EH (cell line): ENCODE measurements around the gene DCAF4.

ENCODE experiments used
- DNase-seq: peaks from one replicate; pipeline ENCODE4 v3.0.0-alpha.2; 2015; ENCODE audit warnings: low read depth

Gene DCAF4, protein sequence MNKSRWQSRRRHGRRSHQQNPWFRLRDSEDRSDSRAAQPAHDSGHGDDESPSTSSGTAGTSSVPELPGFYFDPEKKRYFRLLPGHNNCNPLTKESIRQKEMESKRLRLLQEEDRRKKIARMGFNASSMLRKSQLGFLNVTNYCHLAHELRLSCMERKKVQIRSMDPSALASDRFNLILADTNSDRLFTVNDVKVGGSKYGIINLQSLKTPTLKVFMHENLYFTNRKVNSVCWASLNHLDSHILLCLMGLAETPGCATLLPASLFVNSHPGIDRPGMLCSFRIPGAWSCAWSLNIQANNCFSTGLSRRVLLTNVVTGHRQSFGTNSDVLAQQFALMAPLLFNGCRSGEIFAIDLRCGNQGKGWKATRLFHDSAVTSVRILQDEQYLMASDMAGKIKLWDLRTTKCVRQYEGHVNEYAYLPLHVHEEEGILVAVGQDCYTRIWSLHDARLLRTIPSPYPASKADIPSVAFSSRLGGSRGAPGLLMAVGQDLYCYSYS

DNA sequence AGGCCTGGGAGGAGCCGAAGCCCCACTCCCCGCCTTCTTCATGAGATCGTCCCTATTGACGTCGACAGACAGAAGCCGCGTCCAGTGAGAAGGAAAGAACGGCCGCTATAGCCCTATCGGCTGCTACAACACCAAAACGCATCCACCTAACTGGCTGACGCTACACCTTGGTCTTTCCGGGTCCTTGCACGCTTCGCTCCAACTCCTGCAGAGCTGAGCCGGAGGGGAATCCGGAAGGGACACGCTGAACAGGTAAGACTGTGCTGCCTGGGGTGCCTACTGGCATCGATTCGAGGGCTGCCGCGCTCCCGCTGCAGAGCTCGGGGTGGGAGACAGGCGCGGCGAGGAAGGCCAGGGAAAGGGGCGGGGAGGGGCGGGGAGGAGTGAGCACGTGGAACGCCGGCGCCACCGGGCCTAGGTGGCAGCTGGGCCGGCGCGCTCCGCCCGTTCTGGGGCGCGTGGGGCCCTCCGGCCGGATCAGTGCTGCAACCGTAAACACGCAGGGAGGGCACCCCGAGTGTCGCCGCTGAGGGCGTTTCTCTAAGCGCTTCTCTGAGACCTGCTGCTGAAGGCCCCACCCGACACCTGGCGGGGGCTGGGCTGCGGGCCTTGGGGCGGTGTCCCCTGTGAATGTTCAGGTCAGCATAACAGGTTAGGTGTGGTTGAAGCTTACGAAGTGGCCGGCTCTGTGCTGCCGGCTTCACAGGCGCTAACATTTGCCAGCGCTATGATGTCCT is at the start of gene DCAF4:
Gene DCAF4 (plus strand): TSS at position 173 of the 737 bp plus-strand sequence. CDS start 11,515 bp downstream, outside the sequence.
- peak; percentile 99 for DNase-seq

DNA sequence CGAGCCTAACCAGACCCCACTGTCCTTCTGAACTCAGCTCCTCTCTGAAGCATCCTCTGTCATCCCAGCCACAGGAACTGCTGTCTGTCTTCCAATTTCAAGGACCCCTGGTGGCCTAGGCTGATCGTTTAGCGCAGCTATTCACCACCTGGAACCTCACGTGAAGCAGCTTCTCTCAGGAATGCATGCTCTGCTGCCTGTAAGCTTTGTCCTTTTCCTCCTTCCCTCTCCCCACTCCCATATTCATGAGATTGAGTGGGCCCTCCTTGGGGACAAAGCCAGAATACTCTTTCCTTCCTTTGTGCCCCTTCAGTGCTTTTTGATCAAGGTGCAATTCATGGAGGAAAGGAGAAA is 49.6 kb upstream of the DCAF4 start:
- no peak for DNase-seq

DNA sequence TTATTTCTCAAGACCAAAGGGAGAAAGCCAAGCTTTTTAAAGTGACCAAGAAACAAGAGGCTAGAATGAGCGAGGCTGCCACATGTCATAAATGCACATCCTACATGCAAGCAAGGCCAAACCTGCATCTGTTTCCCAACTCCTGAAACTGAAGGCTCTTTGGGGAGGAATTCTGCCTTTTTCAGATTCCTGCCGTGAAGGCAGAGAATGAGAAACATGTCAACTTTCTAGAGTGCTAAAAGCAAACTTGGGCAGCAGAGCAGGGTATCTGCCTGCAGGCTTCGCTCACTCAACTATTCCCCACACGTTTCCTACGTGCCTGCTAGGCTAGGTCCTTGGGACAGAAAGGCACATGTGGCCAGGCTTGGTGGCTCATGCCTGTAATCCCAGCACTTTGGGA is 47.5 kb upstream of the DCAF4 start:
- DNase-seq, result no peak

DNA sequence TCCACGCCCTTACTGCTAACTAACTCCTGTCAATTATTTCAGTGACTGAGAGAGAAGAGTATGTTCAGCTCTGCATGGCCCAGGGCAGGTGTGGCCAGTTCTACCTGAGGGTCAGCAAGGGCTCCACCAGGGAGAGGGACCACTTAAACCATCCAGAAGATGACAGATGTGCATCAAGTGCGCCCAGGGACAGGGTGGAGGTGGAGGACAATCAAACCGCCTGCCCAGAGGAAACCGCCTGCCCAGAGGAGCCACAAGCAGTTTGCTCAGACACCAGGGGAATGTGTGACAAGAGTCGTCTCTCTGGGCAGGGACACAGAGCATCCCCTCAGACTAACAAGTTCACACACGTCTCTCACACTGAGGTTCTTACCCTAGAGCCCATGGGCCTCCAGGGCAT is 46.8 kb upstream of the DCAF4 start:
- DNase-seq, result no peak

DNA sequence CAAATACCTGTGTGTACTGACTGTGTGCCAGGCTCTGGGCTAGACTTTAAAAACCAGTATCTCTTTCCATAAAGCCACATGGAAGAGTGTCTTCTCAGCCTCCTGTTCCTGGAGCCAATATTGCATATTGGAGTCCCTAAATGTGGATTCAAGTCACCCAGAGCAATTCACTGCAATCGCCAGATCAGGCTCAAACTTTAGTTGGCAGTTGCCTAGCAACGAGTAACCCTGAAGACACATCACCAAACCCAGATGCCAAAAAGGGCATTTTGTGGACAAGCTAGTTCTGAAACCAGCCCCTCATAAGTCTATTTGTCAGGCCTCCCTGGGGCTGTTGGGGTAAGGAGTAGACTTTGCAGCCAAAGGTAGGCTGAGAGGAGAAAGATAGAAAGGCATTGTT is 46.1 kb upstream of the DCAF4 start:
- peak; percentile 13 for DNase-seq

DNA sequence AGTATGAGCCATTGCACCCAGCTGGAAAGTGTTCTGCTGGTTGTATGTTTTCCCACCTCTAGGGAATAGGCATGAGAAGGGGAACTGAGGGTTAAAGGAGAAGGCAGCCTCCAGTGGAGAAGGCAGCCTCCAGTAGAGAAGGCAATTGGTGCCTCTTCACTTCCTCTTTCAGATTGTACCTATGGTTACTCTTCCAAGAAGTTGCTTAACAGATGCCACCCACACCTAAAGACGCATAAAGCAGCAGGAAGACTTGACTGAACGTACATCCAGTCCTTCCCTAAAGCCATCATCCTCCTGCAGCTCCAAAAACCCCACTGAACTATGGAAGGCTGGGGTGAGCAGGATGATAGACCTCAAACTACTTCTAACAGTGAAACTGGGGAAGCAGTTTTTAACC is 45.4 kb upstream of the DCAF4 start:
- DNase-seq, result no peak

DNA sequence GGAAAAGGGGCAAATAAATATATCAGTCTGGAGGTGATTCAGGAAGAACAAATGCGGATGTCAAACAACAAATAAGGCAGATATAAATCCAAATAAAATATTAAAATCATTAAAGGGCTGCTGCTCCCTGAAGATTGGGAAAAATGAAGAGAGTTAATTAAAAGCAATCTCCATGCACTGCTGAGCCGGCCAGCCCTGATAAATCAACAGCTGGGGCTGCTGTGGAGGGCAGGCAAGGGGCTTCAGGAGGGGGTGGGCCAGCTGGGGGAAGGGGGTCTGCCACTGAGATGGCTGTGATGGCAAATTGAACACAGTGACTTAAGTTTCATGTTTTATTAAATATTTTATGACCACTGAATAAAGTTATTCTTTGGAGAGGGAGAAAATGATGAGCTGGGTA is 44.7 kb upstream of the DCAF4 start:
- DNase-seq, result no peak

DNA sequence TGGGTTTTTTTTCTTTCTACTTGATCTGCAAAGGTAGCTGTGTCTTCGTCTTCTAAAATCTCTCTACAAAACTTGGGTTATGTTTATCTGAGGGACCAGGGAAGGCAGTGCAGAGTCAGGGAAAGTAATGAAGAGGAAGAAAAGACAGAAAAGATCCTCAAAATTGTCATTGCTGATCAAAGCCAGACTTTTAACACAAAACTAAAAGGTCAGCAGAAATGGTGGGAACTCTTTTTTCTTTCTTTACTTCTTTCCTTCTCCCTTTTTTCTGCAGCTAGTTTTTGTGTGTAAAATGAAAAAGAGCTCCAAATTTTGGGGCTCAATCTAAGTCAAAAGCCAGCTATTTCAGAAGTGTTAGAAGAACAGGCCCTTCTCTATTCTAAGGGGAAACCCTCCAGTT is 44.2 kb upstream of the DCAF4 start:
- no peak for DNase-seq

DNA sequence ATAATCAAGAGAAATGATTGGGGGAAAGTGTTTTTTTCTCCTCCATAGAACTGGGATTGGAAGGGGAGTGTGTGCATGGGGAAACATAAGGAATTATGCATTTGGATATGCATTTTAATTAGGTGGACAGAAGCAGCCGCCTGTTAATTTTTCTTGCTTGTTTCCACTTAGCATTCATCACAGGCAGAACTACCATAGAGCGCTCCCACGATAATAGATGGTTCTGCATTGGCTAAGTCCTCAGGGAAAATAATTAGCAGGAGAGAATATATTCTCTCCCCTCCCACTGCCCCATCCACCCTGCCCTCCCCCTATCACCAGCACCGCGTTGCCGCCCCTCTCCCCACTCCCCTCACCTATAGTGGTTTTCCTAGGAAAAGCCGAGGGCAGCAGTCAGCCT is 43.8 kb upstream of the DCAF4 start:
- DNase-seq, result no peak

DNA sequence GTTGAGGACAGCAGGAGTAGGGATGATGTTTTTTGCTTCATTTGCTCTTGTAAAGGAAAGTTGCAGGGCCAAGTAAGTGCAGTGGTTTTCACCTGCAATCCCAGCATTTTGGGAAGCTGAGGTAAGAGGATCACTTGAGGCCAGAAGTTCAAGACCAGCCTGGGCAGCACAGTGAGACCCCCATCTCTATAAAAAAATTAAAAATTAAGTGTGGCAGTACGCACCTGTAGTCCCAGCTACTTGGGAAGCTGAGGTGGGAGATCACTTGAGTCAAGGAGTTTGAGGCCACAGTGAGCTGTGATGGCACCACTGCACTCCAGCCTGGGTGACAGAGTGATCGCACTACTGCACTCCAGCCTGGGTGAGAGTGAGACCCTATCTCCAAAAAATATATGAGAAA is 43.2 kb upstream of the DCAF4 start:
- no peak for DNase-seq

DNA sequence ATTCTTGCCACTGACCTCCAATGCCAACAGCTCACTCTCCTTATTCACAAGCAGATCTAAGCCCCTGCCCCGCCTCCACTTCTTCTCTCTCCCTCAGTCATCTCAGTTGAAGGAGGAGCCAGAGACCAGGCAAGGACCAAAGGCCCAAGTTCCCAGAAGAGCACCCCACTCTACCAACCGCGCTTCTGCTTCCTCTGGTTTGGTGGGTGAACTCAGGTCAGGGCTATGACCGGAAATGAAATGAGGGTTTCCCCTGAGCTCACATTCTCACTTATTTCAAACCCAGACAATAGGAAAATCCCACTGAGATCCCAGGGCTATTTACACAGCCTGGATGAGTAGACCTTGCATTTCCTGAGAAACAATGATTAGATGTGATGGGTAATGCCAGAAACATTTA is 42.3 kb upstream of the DCAF4 start:
- no peak for DNase-seq

DNA sequence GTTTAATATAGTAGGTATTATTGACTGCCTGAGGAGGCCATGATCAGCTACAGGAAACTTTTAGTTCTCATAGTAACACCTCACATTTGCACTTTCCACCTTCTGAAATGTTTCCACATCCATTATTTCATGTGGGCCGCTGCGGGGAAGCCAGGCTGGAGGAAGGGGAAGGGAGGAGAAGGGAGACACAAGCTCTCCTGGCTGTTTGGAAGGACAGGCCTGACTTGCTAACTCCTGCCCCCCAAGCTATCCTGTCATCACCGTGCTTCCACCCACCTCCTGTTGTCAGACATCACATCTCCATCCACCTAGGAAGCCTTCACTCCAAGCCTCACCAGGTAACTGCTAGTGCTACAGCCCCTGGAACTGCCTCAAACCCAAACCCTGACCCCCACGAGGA is 41.9 kb upstream of the DCAF4 start:
- DNase-seq, result no peak

DNA sequence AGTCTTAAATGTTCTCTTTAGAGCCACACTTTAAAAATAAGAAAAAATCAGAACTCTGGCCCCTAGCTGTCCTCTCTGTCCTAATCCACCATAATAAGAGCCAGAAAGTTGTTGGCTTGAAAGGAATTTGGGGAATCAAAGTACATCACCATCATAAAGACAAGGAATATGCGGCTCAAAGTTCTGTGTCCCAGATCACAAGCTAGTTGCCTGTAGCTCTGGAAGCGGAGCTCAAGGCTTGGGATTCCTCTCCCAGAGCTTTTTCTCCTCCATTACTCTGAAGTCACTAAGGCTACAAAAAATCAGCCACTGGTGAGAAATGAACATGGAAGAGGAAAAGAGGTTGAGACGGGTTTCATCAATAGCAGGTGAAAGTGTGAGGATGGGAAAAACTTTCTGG is 38.8 kb upstream of the DCAF4 start:
- DNase-seq, result no peak

DNA sequence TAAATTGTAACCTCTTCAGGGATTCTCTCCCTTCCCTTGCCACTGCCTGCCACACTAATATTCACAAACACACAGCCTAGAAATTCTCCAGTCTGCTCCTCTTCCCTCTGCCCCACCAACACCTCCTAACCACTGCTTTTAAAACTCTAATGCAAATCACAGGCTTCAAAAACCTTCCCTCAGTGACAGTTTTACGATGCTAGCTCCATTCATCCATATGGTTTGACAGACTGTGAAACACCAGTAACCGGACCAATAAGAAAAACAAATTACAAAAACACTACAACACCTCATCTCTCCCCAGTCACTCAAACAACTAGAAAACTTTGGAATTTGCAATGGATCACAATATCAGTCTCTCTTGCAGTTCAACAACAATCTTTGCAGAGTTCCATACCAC is 38.1 kb upstream of the DCAF4 start:
- DNase-seq, result no peak

DNA sequence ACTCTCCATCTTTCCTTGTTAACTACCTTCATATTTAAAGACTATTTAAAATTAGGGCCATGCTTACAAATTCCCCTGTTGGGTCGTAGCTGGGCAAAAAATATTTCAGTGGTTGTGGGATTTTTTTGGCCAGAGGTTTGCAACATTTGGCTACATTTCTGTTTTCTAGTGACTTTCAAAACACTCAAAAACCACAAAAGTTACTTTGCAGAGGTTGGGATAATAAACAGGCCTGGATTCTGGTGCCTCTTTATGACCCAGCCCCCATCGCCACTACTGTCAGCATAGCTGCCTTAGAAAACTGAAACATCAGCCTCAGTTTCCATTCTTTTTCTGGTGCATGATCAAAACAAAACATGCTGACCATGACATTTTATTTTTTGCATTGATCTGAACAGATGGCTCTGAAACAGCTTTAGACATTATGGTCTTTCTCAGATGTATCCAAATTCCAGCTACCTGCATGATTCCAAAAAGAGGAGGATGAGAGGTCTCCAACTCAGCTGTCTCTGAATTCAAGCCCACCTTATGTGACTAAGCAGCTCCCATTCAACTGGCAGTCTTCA is 37.5 kb upstream of the DCAF4 start:
- peak; percentile 52 for DNase-seq

DNA sequence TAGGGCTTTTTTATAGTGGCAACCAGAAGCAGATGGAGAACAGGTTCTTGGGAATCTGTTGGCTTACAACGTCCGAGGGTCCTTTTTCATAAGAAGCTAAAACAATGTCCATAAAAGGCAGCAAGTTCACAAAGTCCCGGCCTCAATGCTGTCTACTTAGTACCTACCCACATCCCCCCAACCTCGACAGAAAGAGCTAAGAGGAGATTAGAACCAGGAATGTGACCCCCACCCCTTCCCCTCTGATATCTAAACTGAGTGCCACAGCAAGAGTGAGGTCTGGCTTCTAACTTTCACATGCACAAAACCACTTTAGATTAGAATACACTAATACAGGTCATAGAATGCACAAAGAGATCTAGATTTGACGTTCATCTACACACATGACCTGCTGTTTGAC is 36.9 kb upstream of the DCAF4 start:
- DNase-seq, result no peak

DNA sequence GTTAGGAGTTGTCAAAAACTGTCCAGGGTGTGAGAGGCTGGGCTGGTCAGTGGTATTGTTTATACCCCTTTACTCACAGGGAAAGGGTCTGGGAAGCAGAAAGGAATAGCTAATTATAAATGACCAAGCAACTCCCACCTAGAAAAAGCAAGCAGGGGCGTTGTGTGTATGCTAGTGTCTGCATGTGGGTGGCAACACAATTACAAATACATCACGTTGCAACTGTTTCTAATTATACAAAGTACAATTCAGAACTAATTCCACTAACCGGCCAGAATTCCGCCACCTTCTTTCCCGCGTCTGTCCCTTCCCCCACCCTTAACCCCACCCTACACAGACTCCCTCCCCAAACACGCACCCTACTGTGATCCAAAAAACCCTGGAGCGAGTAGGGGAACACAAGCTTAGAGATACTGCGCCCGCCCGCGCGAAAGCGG is 34.6 kb upstream of the DCAF4 start:
- DNase-seq, result no peak

DNA sequence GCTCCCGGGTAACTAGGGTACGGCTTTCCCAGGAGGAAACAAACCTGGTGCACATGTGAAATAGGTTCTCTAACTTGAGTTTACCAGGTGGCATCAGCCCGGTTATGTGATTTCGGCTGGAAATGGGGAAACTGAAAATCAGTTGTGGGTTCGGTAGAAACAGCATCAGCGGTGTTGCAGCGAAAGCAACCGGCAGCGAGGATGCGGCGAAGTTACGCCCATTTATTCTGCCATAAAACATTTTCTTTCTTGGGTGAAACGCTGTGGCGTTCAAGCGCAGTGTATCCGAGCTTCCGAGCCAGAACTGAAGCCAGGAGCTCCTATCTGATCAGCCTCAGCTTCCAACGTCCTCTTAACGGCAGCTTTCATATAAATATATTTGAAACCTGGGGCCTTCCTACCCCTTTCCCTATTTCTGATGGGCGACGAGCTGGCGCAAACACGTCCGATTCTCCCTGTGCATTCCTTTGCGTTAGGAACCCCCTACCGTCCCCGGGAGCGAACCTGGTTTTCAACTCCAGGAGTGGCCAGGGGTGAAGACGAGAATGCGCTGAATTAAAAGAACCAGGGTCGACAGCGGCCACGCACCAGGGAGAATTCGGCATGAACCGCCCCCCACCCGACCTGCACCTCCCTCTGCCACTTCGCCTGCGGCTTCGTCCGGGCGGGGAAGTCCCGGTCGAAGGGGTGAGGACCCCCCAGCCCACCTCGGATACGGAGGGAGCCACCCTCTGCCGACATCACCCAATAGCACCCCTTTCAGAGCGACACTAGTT is 34.0 kb upstream of the DCAF4 start:
- DNase-seq, result peak; percentile 53

DNA sequence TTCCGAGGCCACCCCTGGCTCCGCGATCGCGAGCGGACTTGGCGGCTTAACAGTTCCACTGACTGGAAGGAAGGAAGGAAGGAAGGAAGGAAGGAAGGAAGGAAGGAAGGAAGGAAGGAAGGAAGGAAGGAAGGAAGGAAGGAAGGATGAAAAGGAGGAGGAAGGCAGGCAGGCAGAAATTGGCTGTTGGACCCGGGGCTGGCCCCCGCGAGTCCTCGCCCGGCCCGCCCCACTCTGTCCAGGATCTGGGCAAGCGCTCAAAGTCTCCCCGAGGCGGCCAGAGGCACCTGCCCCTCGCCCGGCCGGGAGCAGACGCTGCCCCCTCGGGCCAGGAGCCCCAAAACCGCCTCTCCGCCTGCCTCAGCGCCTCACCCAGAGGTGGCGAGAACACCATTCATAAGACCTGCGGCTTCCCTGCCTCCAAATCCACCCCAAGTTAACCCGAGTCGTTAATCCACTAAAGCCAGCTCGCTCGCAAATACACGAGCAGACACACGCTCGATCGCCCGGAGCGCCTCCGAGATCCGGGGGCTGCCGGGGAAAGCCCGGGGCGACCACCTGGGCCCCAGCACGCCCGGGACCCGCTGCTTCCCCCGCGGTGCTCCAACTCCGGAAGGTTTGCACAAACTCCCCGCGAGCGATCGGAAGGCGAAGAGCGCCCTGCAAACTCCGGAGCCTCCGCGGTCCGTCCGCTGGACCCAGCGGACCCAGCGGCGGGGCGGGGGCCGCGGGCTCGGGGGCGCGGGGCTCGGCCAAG is 33.2 kb upstream of the DCAF4 start:
- DNase-seq, result peak; percentile 42

DNA sequence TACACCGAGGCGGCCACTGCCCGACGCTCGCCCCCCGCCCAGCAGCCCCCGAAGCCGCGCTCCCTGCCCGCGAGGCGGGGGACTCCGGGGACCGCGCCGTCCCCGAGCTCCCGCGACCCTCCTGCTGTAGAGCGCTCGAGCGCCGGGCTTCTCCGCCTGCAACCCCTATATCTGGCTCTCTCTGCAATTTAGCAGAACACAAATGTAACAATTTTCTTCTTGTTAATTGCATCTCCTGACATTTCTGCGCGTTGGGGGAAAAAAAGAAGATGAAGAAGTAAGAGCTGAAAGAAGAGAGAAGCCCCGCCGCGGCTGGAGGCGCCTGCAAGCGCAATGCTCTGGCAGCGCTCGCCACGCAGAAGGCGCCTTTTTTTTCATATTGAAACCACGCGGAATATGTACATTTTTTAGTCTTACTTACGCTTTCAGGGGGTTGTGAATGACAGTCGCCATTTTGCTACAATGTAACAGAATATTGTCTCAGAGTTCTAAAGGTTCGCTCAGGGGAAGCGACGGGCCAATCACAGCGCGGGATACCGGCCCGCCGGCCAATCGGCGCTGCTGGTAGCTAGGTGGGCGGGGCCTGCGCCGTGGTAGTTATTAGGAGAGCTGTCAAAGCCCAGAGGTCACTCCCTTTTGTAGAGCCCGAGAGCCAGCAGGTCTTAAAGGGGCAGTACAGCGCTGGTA is 32.5 kb upstream of the DCAF4 start, which contains the start of gene DPF3:
Gene DPF3 (minus strand): TSS at position 466 of the 687 bp plus-strand sequence. CDS start 13 bp downstream, at position 453.
- peak; percentile 97 for DNase-seq

DNA sequence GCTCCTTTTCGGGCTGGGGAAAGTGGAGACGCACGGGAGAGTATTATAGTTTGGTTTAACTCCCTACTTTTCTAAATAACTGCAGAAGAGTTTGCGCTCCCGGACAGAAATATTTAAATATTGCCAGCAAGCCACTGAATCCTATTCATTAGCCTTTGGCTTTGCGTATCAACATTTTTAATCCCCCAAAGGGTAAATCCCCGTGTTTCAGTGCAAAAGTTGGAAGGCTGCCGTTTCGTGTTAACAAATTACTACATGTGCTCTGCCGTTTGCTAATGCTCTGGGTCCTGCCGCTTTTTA is 32.0 kb upstream of the DCAF4 start:
- no peak for DNase-seq
